ENCODE data around the gene KRT6C.

GRCh38 chr12:52513736-52514135, 40.1 kb upstream of the KRT6C start:
- TF ChIP-seq CTCF (IDR thresholded peaks at IDR 0.05; ENCODE audit: low read length) (no peak), EZH2 (IDR thresholded peaks at IDR 0.05; ENCODE audit: borderline replicate concordance, low read length) (no peak)
